ENCODE results near the gene CCL7.

DNA sequence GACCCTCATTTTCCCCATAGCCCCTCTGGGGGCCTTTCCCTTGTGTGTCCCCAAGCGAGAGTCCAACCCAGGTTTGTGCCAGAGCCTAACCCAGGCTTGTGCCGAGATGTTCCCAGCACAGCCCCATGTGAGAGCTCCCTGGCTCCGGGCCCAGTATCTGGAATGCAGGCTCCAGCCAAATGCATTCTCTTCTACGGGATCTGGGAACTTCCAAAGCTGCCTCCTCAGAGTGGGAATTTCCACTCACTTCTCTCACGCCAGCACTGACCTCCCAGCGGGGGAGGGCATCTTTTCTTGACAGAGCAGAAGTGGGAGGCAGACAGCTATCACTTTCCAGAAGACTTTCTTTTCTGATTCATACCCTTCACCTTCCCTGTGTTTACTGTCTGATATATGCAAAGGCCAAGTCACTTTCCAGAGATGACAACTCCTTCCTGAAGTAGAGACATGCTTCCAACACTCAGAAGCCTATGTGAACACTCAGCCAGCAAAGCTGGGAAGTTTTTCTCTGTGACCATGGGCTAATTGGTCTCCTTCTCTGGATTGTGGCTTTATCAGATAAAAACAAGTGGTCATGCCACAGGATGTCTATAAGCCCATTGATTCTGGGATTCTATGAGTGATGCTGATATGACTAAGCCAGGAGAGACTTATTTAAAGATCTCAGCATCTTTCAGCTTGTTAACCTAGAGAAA, 17.4 kb upstream of the CCL7 start:
- no peak for TF ChIP-seq OSR1 (CRISPR knock-in tag; IDR thresholded peaks at IDR 0.05)
- TF ChIP-seq RARB (CRISPR knock-in tag; IDR thresholded peaks at IDR 0.05), result no peak
- TF ChIP-seq, protein P1, sequence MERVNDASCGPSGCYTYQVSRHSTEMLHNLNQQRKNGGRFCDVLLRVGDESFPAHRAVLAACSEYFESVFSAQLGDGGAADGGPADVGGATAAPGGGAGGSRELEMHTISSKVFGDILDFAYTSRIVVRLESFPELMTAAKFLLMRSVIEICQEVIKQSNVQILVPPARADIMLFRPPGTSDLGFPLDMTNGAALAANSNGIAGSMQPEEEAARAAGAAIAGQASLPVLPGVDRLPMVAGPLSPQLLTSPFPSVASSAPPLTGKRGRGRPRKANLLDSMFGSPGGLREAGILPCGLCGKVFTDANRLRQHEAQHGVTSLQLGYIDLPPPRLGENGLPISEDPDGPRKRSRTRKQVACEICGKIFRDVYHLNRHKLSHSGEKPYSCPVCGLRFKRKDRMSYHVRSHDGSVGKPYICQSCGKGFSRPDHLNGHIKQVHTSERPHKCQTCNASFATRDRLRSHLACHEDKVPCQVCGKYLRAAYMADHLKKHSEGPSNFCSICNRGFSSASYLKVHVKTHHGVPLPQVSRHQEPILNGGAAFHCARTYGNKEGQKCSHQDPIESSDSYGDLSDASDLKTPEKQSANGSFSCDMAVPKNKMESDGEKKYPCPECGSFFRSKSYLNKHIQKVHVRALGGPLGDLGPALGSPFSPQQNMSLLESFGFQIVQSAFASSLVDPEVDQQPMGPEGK (CRISPR knock-in tag; IDR thresholded peaks at IDR 0.05; ENCODE audit: borderline replicate concordance), result no peak
- no peak for TF ChIP-seq ZNF565 (CRISPR knock-in tag; conservative IDR thresholded peaks at IDR 0.05; ENCODE audit: low read depth)
- no peak for TF ChIP-seq ESRRG (CRISPR knock-in tag; IDR thresholded peaks at IDR 0.05)

Measured in SK-N-SH treated with all-trans-retinoic acid at 6 μM for 48 hours (cell line).